ENCODE results near the gene CD300LD.

- TF ChIP-seq CTCF (IDR thresholded peaks at IDR 0.05; ENCODE audit: poor library complexity): no peak
- no peak for TF ChIP-seq EZH2 (IDR thresholded peaks at IDR 0.05; ENCODE audit: borderline replicate concordance)
- TF ChIP-seq EZH2phosphoT487 (IDR thresholded peaks at IDR 0.05; ENCODE audit: low read depth, severe bottlenecking, unreplicated experiment): no peak
Measured at GRCh38 chr17:74547736-74548135, 44.3 kb downstream of the CD300LD start.
